BE2C (cell line): ENCODE results near the gene MTCP1.
A peak's percentile ranks its signal among the peaks of the same experiment; 100 is the strongest.

Source experiments
- DNase-seq: peaks from one replicate; pipeline ENCODE4 v3.0.0-alpha.2; 2020
- H3K27me3 ChIP-seq: fragments of 250-450 bp; sonication (Bioruptor Pico); 2 replicates; pipeline ENCODE4 v1.5.1; 2020; ENCODE audit warnings: mild to moderate bottlenecking
- H3K36me3 ChIP-seq: fragments of 250-450 bp; sonication (Bioruptor Pico); 2 replicates; pipeline ENCODE4 v1.5.1; 2020; ENCODE audit warnings: mild to moderate bottlenecking
- H3K4me1 ChIP-seq: fragments of 250-450 bp; sonication (Bioruptor Pico); 2 replicates; pipeline ENCODE4 v1.5.1; 2020
- H3K4me3 ChIP-seq: 2 replicates; pipeline ENCODE4 v1.5.1; 2011; ENCODE audit warnings: low read depth, low read length
- H3K9me3 ChIP-seq: fragments of 250-450 bp; sonication (Bioruptor Pico); 2 replicates; pipeline ENCODE4 v1.5.1; 2020
- TF ChIP-seq, protein P1 (sequence below): IDR thresholded peaks from 2 replicates; pipeline ENCODE4 v1.5.1; 2012; ENCODE audit warnings: mild to moderate bottlenecking, low read depth, low read length

MTCP1 gene

DNA sequence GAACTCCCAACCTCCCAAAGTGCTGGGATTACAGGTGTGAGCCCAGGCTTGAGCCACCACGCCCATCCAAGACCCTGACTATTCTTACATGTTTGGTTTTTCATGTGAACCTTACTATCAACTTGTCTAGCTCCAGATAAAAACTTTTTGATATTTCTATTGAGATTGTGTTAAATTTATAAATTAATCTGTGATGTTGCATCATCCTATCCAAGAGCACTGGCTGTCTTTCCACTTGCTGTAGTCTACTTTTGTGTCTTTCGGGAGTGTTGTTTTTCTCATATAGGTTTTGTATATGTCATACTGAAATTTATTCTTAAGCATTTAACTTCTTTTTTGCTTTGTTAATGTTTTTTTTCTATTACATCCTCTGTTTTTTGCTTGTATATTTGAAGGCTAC is 35.0 kb upstream of the MTCP1 start:
- H3K4me3 ChIP-seq = no peak overlapping the region
- no peaks in the 10 kb centered on the region for H3K4me1 ChIP-seq
- no peak for DNase-seq
- TF ChIP-seq, protein P1, sequence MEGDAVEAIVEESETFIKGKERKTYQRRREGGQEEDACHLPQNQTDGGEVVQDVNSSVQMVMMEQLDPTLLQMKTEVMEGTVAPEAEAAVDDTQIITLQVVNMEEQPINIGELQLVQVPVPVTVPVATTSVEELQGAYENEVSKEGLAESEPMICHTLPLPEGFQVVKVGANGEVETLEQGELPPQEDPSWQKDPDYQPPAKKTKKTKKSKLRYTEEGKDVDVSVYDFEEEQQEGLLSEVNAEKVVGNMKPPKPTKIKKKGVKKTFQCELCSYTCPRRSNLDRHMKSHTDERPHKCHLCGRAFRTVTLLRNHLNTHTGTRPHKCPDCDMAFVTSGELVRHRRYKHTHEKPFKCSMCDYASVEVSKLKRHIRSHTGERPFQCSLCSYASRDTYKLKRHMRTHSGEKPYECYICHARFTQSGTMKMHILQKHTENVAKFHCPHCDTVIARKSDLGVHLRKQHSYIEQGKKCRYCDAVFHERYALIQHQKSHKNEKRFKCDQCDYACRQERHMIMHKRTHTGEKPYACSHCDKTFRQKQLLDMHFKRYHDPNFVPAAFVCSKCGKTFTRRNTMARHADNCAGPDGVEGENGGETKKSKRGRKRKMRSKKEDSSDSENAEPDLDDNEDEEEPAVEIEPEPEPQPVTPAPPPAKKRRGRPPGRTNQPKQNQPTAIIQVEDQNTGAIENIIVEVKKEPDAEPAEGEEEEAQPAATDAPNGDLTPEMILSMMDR = no peak
- no peaks in the 10 kb centered on the region for H3K36me3 ChIP-seq
- no peaks in the 10 kb centered on the region for H3K9me3 ChIP-seq
- no peaks in the 10 kb centered on the region for H3K27me3 ChIP-seq

DNA sequence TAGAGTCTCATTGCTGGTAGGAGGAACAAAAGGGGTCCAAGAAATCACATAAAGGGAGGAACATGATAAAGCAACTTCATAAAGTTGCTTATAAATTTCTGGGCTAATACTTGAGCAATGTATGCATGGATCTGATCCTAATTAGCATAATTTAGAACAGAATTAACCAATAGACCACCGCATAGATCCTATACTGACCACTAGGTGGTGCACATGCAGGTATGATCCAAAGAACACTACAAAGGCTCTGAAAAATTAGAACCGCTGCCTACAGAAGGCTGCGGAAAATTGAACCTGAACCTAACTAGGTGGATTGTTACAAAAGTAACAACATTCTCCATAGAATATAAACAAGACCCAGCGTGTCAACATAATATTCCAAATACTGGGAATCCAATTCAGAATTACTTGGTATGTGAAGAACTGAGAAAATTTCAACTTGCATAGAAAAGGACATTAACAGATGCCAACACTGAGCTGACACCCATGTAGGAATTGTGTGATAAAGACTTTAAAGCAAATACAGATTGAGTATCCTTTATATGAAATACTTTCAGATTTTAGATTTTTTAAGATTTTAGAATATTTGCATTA is 23.6 kb upstream of the MTCP1 start:
- Histone ChIP-seq H3K27me3 (no peaks in the 10 kb centered on the region), H3K36me3 (no peaks in the 10 kb centered on the region), H3K9me3 (no peaks in the 10 kb centered on the region), H3K4me3 (no peak overlapping the region), H3K4me1 (no peaks in the 10 kb centered on the region)
- DNase-seq = peak; percentile 23
- TF ChIP-seq, protein P1 = peak; percentile 70

DNA sequence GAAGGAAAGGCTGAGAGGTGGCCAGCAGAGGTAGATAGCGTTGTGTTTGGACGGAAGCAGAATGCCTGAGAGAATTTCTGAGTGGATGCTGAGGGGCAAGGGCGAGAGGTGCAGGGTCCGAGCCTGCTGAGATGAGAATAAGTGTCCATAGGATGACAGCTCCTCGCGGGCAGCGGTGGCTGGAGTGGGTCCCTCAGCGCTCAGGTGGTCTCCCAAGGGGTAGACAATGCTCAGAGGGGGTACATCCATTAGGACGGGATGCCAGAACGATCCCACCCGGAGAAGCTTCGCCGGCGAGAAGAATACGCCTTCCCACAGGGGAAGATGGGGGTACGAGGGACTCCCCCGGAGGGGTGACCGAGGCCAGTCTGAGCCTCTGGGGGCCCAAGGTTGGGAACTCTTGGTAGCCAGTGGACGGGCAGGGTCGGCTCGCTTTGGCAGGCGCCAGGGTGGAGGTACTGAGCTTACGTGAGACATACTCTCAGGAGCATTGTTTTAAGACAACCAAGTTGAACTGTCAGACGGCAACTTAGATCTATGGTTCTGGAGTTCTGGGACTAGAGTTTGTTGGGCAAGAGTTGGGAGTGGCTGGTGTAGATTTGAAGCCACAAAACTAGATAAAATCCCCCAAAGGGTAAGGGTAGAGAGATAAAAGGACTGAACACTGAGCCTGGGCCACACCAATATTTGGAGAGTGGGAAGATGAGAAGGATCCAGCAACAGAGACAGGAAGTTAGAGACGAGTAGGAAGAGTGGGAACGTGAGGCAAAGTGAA is 16.2 kb upstream of the MTCP1 start:
- H3K36me3 ChIP-seq = no peaks in the 10 kb centered on the region
- no peaks in the 10 kb centered on the region for H3K27me3 ChIP-seq
- H3K9me3 ChIP-seq = no peaks in the 10 kb centered on the region
- H3K4me1 ChIP-seq = no peaks in the 10 kb centered on the region
- TF ChIP-seq, protein P1 = no peak
- DNase-seq = no peak
- H3K4me3 ChIP-seq = no peak overlapping the region

DNA sequence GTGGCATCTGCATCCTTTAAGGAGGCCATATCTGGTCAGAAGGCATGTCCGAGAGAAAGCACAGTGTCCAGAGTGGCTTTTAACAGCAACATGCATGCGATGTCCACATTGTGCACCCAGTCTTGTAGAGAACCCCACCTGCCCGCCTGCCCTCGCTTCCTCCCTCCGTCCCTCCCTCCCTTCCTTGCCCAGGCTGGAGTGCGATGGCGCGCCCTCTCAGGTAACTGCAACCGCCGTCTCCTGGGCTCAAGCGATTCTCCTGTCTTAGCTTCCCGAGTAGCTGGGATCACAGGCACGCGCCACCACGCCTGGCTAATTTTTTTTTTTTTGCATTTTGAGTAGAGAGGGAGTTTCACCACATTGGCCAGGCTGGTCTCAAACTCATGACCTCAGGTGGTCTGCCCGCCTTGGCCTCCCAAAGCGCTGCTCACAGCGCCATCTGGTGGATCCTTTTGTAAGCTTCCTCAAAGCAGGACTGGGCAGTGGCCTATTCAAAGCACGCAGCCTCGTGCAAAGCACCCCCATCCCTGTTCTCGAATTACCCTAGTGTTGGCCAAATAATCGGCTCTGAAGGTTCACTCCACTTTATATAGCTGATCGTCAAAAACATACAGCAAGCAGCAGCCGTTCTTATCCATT is 15.4 kb upstream of the MTCP1 start:
- Histone ChIP-seq H3K9me3 (no peaks in the 10 kb centered on the region), H3K4me1 (no peaks in the 10 kb centered on the region), H3K27me3 (no peaks in the 10 kb centered on the region), H3K36me3 (no peaks in the 10 kb centered on the region), H3K4me3 (no peak overlapping the region)
- TF ChIP-seq, protein P1 = peak; percentile 42
- DNase-seq = peak; percentile 45

DNA sequence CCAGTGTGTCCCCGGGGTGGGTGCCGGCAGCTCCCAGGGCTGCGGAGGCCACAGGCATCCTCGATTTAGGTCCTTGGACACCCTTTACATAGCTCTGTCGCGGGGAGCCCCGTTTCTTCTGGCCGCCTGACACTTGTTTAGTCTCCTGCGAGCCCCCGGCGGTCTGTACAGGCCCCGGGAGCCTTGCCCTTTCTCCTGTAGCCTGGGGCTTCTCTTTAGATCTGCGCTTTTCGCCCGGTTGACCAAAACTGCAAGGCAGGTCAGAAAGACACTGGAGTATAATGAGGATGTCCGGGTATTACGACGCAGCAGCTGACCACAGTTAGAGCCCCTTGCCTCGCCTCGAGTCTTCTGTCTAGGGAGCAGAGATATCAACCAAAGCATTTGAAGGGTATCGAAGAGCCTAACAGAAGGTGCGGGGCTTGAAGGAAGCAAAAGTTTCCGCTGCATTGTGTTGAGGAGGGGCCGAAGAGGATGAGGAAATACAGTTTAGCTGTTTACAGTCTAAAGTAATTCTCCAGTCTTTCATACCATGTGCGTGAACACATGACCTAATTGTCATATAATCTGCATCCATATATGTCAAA is 851 bp upstream of the MTCP1 start:
- H3K4me3 ChIP-seq = peak overlapping the region; percentile 84
- TF ChIP-seq, protein P1 = no peak
- H3K36me3 ChIP-seq = no peaks in the 10 kb centered on the region
- H3K27me3 ChIP-seq = no peaks in the 10 kb centered on the region
- no peaks in the 10 kb centered on the region for H3K9me3 ChIP-seq
- no peaks in the 10 kb centered on the region for H3K4me1 ChIP-seq
- DNase-seq = no peak
